Endodermal cell (in vitro differentiated cells): Measurements from ENCODE around the gene REPS2. TPM values are rescaled to one million over a fixed set of nuclear protein-coding genes. Genes with fewer than 3 reads are reported as not detected.

ENCODE experiments used
- DNase-seq: peaks from one replicate; pipeline ENCODE4 v3.0.0-alpha.2; 2017
- H3K27ac ChIP-seq: 2 replicates; pipeline ENCODE4 v1.5.1; 2013; ENCODE audit warnings: mild to moderate bottlenecking, low read depth, low read length, moderate library complexity
- H3K27me3 ChIP-seq: 2 replicates; pipeline ENCODE4 v1.6.1; 2013; ENCODE audit warnings: mild to moderate bottlenecking, low read length, moderate library complexity; ENCODE audit not compliant: insufficient read depth, control insufficient read depth, poor library complexity, severe bottlenecking
- H3K36me3 ChIP-seq: 2 replicates; pipeline ENCODE4 v1.7.0; 2013; ENCODE audit warnings: mild to moderate bottlenecking, low read length, moderate library complexity; ENCODE audit not compliant: control insufficient read depth, insufficient read depth
- H3K4me1 ChIP-seq: one replicate; pipeline ENCODE4 v1.7.0; 2013; ENCODE audit warnings: low read length; ENCODE audit not compliant: control insufficient read depth, insufficient read depth
- H3K4me3 ChIP-seq: 2 replicates; pipeline ENCODE4 v1.5.1; 2013; ENCODE audit warnings: mild to moderate bottlenecking, low read length, moderate library complexity
- H3K9ac ChIP-seq: 2 replicates; pipeline ENCODE4 v1.6.1; 2013; ENCODE audit warnings: mild to moderate bottlenecking, low read length, moderate library complexity; ENCODE audit not compliant: poor library complexity, severe bottlenecking; ENCODE audit errors: extremely low read depth
- H3K9me3 ChIP-seq: 2 replicates; pipeline ENCODE4 v1.6.1; 2013; ENCODE audit warnings: mild to moderate bottlenecking, low read length, moderate library complexity; ENCODE audit not compliant: control insufficient read depth
- H3K27ac Mint-ChIP-seq: 2 replicates; pipeline ENCODE4 v1.8.0; 2020; ENCODE audit warnings: mixed read lengths
- H3K27me3 Mint-ChIP-seq: 2 replicates; pipeline ENCODE4 v1.8.0; 2021; ENCODE audit warnings: mild to moderate bottlenecking, mixed read lengths; ENCODE audit not compliant: insufficient read depth
- H3K36me3 Mint-ChIP-seq: 2 replicates; pipeline ENCODE4 v1.8.0; 2020; ENCODE audit warnings: low read depth, mixed read lengths
- H3K4me1 Mint-ChIP-seq: 2 replicates; pipeline ENCODE4 v1.8.0; 2020; ENCODE audit warnings: mixed read lengths
- H3K4me3 Mint-ChIP-seq: 2 replicates; pipeline ENCODE4 v1.8.0; 2020; ENCODE audit warnings: mild to moderate bottlenecking, moderate library complexity, mixed read lengths
- H3K9me3 Mint-ChIP-seq: 2 replicates; pipeline ENCODE4 v1.8.0; 2020; ENCODE audit warnings: mild to moderate bottlenecking, mixed read lengths
- WGBS, 2 experiments: methylation state at CpG; one replicate each; pipeline versions ENCODE4 v1.1.5 to v1.1.7; 2013; ENCODE audit warnings: missing lambda C conversion rate in 2 of 2, mixed read lengths in 1 of 2; ENCODE audit not compliant: insufficient coverage in 1 of 2, insufficient read length in 1 of 2; 5-methylcytosine and 5-hydroxymethylcytosine counted together
- total RNA-seq, 2 donors: library from RNA; stranded (reverse); fragmentation: NEBNext Ultra II Directional in 1 of 2; extraction: Animal tissue kit (Norgen Biotek cat#: 25700) in 1 of 2; gene quantifications; 2 replicates in 1 of 2; 3 replicates in 1 of 2; pipeline ENCODE4 v1.2.1, GENCODE V29; 2021
- TF ChIP-seq, protein P1 (sequence below): fragments of 200-600 bp; sonication (generic); conservative IDR thresholded peaks from 2 replicates; pipeline ENCODE4 v1.5.0; 2021; ENCODE audit warnings: antibody characterized with exemption, mild to moderate bottlenecking

Gene REPS2
- total RNA-seq, 2 donors from 2014 or later = 4.3 to 16.6 TPM

DNA sequence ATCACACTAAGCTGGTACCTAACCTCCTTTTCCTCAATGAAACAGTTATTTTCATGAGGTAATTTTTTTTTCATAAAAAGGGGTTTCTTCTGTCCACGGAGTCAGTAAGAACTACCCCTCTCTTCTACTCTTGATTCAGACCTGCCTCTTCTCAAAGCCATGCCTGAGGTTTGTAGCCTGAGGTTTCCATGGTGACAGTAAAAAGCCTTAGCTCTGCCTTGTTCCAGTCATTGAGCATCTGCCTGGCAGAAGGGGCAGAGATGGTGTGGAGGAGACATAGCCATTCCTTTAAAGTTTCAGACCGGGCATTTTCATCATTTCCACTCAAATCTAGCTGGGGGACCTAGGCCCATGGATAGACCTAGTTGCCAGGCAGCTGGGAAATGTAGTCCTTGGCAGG lies 135.5 kb downstream of the REPS2 start:
- H3K4me3 ChIP-seq = no peak overlapping the region
- no peak overlapping the region for H3K27ac ChIP-seq
- WGBS, 2 experiments = 88% methylated on average over 2 of the region's 2 CpGs; no CpG with 5 or more reads in 1 of the 2 experiments
- no peaks in the 10 kb centered on the region for H3K27me3 Mint-ChIP-seq
- H3K4me3 Mint-ChIP-seq = no peak overlapping the region
- no peaks in the 10 kb centered on the region for H3K36me3 Mint-ChIP-seq
- no peaks in the 10 kb centered on the region for H3K27me3 ChIP-seq
- TF ChIP-seq, protein P1, sequence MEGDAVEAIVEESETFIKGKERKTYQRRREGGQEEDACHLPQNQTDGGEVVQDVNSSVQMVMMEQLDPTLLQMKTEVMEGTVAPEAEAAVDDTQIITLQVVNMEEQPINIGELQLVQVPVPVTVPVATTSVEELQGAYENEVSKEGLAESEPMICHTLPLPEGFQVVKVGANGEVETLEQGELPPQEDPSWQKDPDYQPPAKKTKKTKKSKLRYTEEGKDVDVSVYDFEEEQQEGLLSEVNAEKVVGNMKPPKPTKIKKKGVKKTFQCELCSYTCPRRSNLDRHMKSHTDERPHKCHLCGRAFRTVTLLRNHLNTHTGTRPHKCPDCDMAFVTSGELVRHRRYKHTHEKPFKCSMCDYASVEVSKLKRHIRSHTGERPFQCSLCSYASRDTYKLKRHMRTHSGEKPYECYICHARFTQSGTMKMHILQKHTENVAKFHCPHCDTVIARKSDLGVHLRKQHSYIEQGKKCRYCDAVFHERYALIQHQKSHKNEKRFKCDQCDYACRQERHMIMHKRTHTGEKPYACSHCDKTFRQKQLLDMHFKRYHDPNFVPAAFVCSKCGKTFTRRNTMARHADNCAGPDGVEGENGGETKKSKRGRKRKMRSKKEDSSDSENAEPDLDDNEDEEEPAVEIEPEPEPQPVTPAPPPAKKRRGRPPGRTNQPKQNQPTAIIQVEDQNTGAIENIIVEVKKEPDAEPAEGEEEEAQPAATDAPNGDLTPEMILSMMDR = no peak
- H3K36me3 ChIP-seq = no peaks in the 10 kb centered on the region
- no peak overlapping the region for H3K9ac ChIP-seq
- H3K4me1 ChIP-seq = no peaks in the 10 kb centered on the region
- H3K27ac Mint-ChIP-seq = no peak overlapping the region
- no peak for DNase-seq
- no peaks in the 10 kb centered on the region for H3K4me1 Mint-ChIP-seq
- H3K9me3 Mint-ChIP-seq = no peaks in the 10 kb centered on the region
- no peaks in the 10 kb centered on the region for H3K9me3 ChIP-seq

DNA sequence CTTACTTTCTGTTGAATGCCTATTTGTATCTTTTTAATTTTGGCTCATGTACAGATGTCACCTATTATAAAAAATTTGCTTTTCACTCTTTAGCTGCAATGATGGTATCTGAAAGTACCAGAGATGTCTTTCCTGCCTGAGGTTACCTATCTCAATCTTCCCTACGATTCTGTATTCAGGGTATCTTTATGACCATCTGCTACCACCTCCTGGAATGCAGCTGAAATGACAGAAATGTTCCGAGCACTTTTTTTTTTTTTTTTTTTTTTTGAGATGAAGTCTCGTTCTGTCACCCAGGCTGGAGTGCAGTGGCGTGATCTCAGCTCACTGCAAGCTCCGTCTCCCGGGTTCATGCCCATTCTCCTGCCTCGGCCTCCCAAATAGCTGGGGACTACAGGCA lies 136.4 kb downstream of the REPS2 start:
- no peaks in the 10 kb centered on the region for H3K4me1 ChIP-seq
- Mint-ChIP-seq H3K36me3 (no peaks in the 10 kb centered on the region), H3K4me3 (no peak overlapping the region), H3K9me3 (no peaks in the 10 kb centered on the region), H3K27me3 (no peaks in the 10 kb centered on the region), H3K4me1 (no peaks in the 10 kb centered on the region), H3K27ac (no peak overlapping the region)
- no peak overlapping the region for H3K27ac ChIP-seq
- no peak overlapping the region for H3K9ac ChIP-seq
- WGBS, 2 experiments = 62% methylated on average over 7 of the region's 7 CpGs; no CpG with 5 or more reads in 1 of the 2 experiments
- no peaks in the 10 kb centered on the region for H3K36me3 ChIP-seq
- H3K27me3 ChIP-seq = no peaks in the 10 kb centered on the region
- TF ChIP-seq, protein P1 = peak; percentile 57
- no peak for DNase-seq
- H3K4me3 ChIP-seq = no peak overlapping the region
- no peaks in the 10 kb centered on the region for H3K9me3 ChIP-seq

DNA sequence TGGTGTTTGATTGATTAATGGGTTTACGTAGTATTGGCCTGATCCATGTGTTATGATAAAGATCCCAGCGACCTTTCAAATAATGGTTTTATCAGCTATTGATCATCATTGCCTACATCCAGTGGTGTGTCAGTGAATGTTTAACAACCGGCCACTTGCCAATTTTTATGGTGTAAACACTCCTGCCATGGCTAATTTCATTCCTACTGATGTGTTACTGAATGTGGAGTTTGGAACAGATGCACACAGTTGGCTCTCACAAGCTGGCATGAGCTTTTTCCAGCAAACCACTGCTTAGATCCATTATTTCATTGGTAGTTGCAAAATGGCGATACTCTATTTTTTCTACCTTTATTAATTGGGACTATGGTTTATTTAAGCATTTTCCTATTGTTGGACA lies 139.9 kb downstream of the REPS2 start:
- Mint-ChIP-seq H3K27ac (no peak overlapping the region), H3K4me3 (no peak overlapping the region), H3K27me3 (no peaks in the 10 kb centered on the region), H3K36me3 (peaks cover 4% of the 10 kb centered on the region), H3K9me3 (peaks cover 12% of the 10 kb centered on the region), H3K4me1 (peaks cover 2% of the 10 kb centered on the region)
- H3K36me3 ChIP-seq = no peaks in the 10 kb centered on the region
- TF ChIP-seq, protein P1 = no peak
- no peak overlapping the region for H3K9ac ChIP-seq
- DNase-seq = no peak
- no peak overlapping the region for H3K4me3 ChIP-seq
- H3K27me3 ChIP-seq = no peaks in the 10 kb centered on the region
- H3K27ac ChIP-seq = no peak overlapping the region
- H3K9me3 ChIP-seq = no peaks in the 10 kb centered on the region
- 78% methylated on average over 3 of the region's 4 CpGs; no CpG with 5 or more reads in 1 of the 2 experiments for WGBS, 2 experiments
- H3K4me1 ChIP-seq = no peaks in the 10 kb centered on the region
